Astrocyte (in vitro differentiated cells and primary cell): Measurements from ENCODE around the gene POLN. TPM values are rescaled to one million over a fixed set of nuclear protein-coding genes. Genes with fewer than 3 reads are reported as not detected.

Experiments used
- DNase-seq: peaks from one replicate; pipeline ENCODE4 v3.0.0-alpha.2; 2010; ENCODE audit warnings: low read depth
- FAIRE-seq: peaks from 2 replicates; lab custom pipeline; 2011; peaks lifted over from hg19 to GRCh38; lab: Jason Lieb, UNC
- H2AFZ ChIP-seq: 2 replicates; pipeline ENCODE4 v1.6.0; 2012; ENCODE audit warnings: low read depth, low read length, inconsistent platforms
- H3K27ac ChIP-seq: 2 replicates; pipeline ENCODE4 v1.5.1; 2011; ENCODE audit warnings: low read depth, low read length, inconsistent platforms
- H3K27me3 ChIP-seq: 2 replicates; pipeline ENCODE4 v1.6.0; 2011; ENCODE audit warnings: low read length, inconsistent platforms; ENCODE audit not compliant: insufficient read depth
- H3K36me3 ChIP-seq: 2 replicates; pipeline ENCODE4 v1.5.1; 2011; ENCODE audit warnings: low read length, inconsistent platforms; ENCODE audit not compliant: insufficient read depth
- H3K4me1 ChIP-seq: 2 replicates; pipeline ENCODE4 v1.5.1; 2011; ENCODE audit warnings: low read length, inconsistent platforms; ENCODE audit not compliant: insufficient read depth
- H3K4me2 ChIP-seq: 2 replicates; pipeline ENCODE4 v1.6.0; 2012; ENCODE audit warnings: low read length, inconsistent platforms
- H3K4me3 ChIP-seq: 2 replicates; pipeline ENCODE4 v1.5.1; 2011; ENCODE audit warnings: low read depth, mild to moderate bottlenecking, low read length, inconsistent platforms; ENCODE audit not compliant: insufficient read depth
- H3K79me2 ChIP-seq: 2 replicates; pipeline ENCODE4 v1.6.0; 2012; ENCODE audit warnings: mild to moderate bottlenecking, low read length, inconsistent platforms; ENCODE audit not compliant: insufficient read depth
- H3K9ac ChIP-seq: 2 replicates; pipeline ENCODE4 v1.6.0; 2012; ENCODE audit warnings: mild to moderate bottlenecking, low read length, inconsistent platforms
- H3K9me3 ChIP-seq: 2 replicates; pipeline ENCODE4 v1.5.1; 2012; ENCODE audit warnings: low read depth, mild to moderate bottlenecking, low read length, inconsistent platforms; ENCODE audit not compliant: insufficient read depth
- H4K20me1 ChIP-seq: 2 replicates; pipeline ENCODE4 v1.6.0; 2012; ENCODE audit warnings: low read length, inconsistent platforms; ENCODE audit not compliant: insufficient read depth
- H3K27ac Mint-ChIP-seq: one replicate; pipeline ENCODE4 v1.8.0; 2021; ENCODE audit warnings: mild to moderate bottlenecking, mixed read lengths; ENCODE audit not compliant: unreplicated experiment
- H3K27me3 Mint-ChIP-seq: one replicate; pipeline ENCODE4 v1.8.0; 2021; ENCODE audit warnings: low read depth, mixed read lengths; ENCODE audit not compliant: unreplicated experiment
- H3K36me3 Mint-ChIP-seq: one replicate; pipeline ENCODE4 v1.8.0; 2021; ENCODE audit warnings: low read depth, mixed read lengths; ENCODE audit not compliant: unreplicated experiment
- H3K4me1 Mint-ChIP-seq: one replicate; pipeline ENCODE4 v1.8.0; 2021; ENCODE audit warnings: low read depth, mixed read lengths; ENCODE audit not compliant: unreplicated experiment
- H3K4me3 Mint-ChIP-seq: one replicate; pipeline ENCODE4 v1.8.0; 2021; ENCODE audit warnings: mild to moderate bottlenecking, moderate library complexity, mixed read lengths; ENCODE audit not compliant: unreplicated experiment
- H3K9me3 Mint-ChIP-seq: one replicate; pipeline ENCODE4 v1.8.0; 2021; ENCODE audit warnings: mild to moderate bottlenecking, mixed read lengths; ENCODE audit not compliant: unreplicated experiment
- CTCF ChIP-seq: IDR thresholded peaks from 2 replicates; pipeline ENCODE4 v1.5.1; 2011; ENCODE audit warnings: low read depth, mild to moderate bottlenecking, inconsistent platforms, low read length, moderate library complexity; ENCODE audit not compliant: insufficient read depth
- EZH2 ChIP-seq: IDR thresholded peaks from 2 replicates; pipeline ENCODE4 v1.6.1; 2012; ENCODE audit warnings: mild to moderate bottlenecking, low read length, inconsistent platforms; ENCODE audit not compliant: insufficient read depth
- total RNA-seq: library from RNA; stranded (reverse); gene quantifications from 2 replicates; pipeline ENCODE4 v1.2.1, GENCODE V29; 2021

POLN gene
- total RNA-seq, 1 donor from 2014 or later = 3.1 TPM

GRCh38 chr4:2064276-2064991 lies 177.5 kb downstream of the POLN start:
- Histone ChIP-seq H3K4me3 (no peak overlapping the region), H3K9ac (no peak overlapping the region), H3K9me3 (peaks cover 4% of the 10 kb centered on the region), H3K36me3 (no peaks in the 10 kb centered on the region), H3K79me2 (no peaks in the 10 kb centered on the region), H3K4me2 (no peak overlapping the region), H3K27me3 (peaks cover 6% of the 10 kb centered on the region), H2AFZ (no peak overlapping the region), H3K4me1 (no peaks in the 10 kb centered on the region), H3K27ac (no peak overlapping the region), H4K20me1 (no peaks in the 10 kb centered on the region)
- DNase-seq = no peak
- no peak overlapping the region for H3K27ac Mint-ChIP-seq
- H3K27me3 Mint-ChIP-seq = peaks cover 9% of the 10 kb centered on the region
- no peaks in the 10 kb centered on the region for H3K36me3 Mint-ChIP-seq
- TF ChIP-seq EZH2 (no peak), CTCF (no peak)
- FAIRE-seq = no peak
- no peaks in the 10 kb centered on the region for H3K4me1 Mint-ChIP-seq
- H3K9me3 Mint-ChIP-seq = no peaks in the 10 kb centered on the region
- H3K4me3 Mint-ChIP-seq = no peak overlapping the region

- Histone ChIP-seq H3K79me2 (no peaks in the 10 kb centered on the region), H3K27ac (no peak overlapping the region), H3K4me3 (no peak overlapping the region), H2AFZ (no peak overlapping the region), H3K27me3 (peaks cover 6% of the 10 kb centered on the region), H3K9me3 (peaks cover 4% of the 10 kb centered on the region), H3K4me2 (no peak overlapping the region), H3K4me1 (no peaks in the 10 kb centered on the region), H4K20me1 (no peaks in the 10 kb centered on the region), H3K9ac (no peak overlapping the region), H3K36me3 (no peaks in the 10 kb centered on the region)
- DNase-seq (no peak), FAIRE-seq (no peak)
- TF ChIP-seq CTCF (no peak), EZH2 (no peak)
- H3K36me3 Mint-ChIP-seq = no peaks in the 10 kb centered on the region
- H3K27me3 Mint-ChIP-seq = peaks cover 9% of the 10 kb centered on the region
- no peaks in the 10 kb centered on the region for H3K4me1 Mint-ChIP-seq
- no peaks in the 10 kb centered on the region for H3K9me3 Mint-ChIP-seq
- H3K4me3 Mint-ChIP-seq = no peak overlapping the region
- no peak overlapping the region for H3K27ac Mint-ChIP-seq
Measured at GRCh38 chr4:2063557-2064275, 178.2 kb downstream of the POLN start.
